HL-60 (cell line): ENCODE measurements around the gene SPANXN5.
"Not testable (repeated sequence)": the region's sequence is repeated elsewhere in the genome, so short reads cannot be mapped to it uniquely, and the experiment has no call there.

Experiments
- DNase-seq, 2 experiments: peaks; one replicate each; pipeline ENCODE4 v3.0.0-alpha.2; 2010 to 2020; ENCODE audit warnings: low read depth in 1 of 2, low spot score in 1 of 2
- H3K27ac ChIP-seq: fragments of 250-450 bp; sonication (Bioruptor Pico); replicated peaks from 2 replicates; pipeline ENCODE4 v1.5.1; 2020; ENCODE audit warnings: mild to moderate bottlenecking, moderate library complexity
- H3K27me3 ChIP-seq: fragments of 250-450 bp; sonication (Bioruptor Pico); 2 replicates; pipeline ENCODE4 v1.5.1; 2021; ENCODE audit warnings: mild to moderate bottlenecking, moderate library complexity; ENCODE audit not compliant: insufficient read depth, poor library complexity, severe bottlenecking
- H3K4me3 ChIP-seq: replicated peaks from 2 replicates; pipeline ENCODE4 v1.5.1; 2011; ENCODE audit warnings: mild to moderate bottlenecking, control low read depth, low read length; ENCODE audit not compliant: insufficient read depth
- GABPA ChIP-seq: IDR thresholded peaks from 2 replicates; pipeline ENCODE4 v1.6.1; 2012; ENCODE audit warnings: low read depth
- POLR2AphosphoS5 ChIP-seq: IDR thresholded peaks from 2 replicates; pipeline ENCODE4 v1.6.1; 2012; ENCODE audit warnings: low read depth
- SPI1 ChIP-seq: IDR thresholded peaks from 2 replicates; pipeline ENCODE4 v1.6.1; 2012; ENCODE audit warnings: low read depth, mild to moderate bottlenecking, borderline replicate concordance
- long read RNA-seq: library from polyadenylated mRNA; unstranded; transcript quantifications from one replicate; pipeline ENCODE4 v2.0.0, GENCODE V29; 2020
- TF ChIP-seq, protein P1 (sequence below): IDR thresholded peaks from one replicate; pipeline ENCODE4 v1.5.1; 2011; ENCODE audit warnings: low read length, control low read depth, inconsistent platforms; ENCODE audit not compliant: insufficient read depth
- TF ChIP-seq, protein P2 (sequence below): IDR thresholded peaks from 2 replicates; pipeline ENCODE4 v1.6.1; 2012; ENCODE audit warnings: low read depth; ENCODE audit not compliant: insufficient replicate concordance

The SPANXN5 gene, protein sequence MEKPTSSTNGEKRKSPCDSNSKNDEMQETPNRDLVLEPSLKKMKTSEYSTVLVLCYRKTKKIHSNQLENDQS
- long read RNA-seq, result 0 reads

DNA sequence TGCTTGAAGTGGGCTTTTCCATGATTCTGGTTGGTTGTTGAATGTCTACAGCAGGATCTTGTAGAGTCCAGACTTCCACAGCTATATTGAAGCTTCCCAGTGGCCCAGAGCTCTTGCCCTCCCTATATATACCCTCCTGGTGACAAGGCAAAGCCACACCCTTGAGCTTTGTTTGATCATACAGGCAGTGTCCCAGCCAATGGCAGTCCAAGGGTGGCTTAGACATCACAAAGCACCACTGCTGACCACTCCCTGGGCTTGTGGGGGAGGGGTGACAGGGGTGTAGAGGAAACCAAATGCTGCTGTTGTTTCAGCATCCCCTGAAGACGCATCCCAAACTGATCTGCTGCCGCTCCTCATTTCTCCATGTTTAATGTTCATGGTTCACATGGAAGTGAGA is at the start of gene SPANXN5:
SPANXN5 (minus strand) TSS at position 101 of the 400 bp plus-strand sequence; CDS start at position 22, 79 bp downstream.
- H3K27me3 ChIP-seq, H3K27ac ChIP-seq, H3K4me3 ChIP-seq, DNase-seq: not testable (repeated sequence)

DNA sequence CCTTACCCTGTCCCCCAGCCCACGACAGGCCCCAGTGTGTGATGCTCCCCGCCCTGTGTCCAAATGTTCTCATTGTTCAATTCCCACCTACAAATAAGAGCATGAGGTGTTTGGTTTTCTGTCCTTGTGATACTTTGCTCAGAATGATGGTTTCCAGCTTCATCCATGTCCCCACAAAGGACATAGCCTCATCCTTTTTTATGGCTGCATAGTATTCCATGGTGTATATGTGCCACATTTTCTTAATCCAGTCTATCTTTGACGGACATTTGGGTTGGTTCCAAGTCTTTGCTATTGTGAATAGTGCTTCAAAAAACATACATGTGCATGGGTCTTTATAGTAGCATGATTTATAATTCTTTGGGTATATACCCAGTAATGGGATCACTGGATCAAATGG is 46.4 kb upstream of the SPANXN5 start:
- not testable (repeated sequence) for H3K4me3 ChIP-seq, DNase-seq, H3K27ac ChIP-seq, H3K27me3 ChIP-seq

DNA sequence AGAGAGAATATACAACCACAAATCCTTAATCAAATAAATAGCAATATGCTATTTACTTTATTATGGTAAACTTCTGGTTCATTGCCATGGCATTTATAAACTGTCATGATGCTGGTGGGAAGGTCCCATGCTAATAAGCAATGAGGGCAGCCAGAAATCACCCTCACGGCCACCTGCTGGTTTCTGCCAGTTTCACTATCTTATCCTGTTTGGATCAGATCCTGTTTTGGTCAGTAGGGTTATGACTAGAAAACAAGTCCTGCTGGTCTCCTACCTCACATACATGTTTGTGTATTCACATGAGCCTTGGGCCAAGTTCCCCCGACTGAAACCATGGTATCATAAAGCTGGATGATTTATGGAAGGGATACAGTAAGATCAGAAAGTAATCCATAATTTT is 41.9 kb upstream of the SPANXN5 start:
- no peak overlapping the region for H3K4me3 ChIP-seq
- H3K27me3 ChIP-seq, result no peaks in the 10 kb centered on the region
- TF ChIP-seq SPI1, result no peak
- TF ChIP-seq, protein P1, sequence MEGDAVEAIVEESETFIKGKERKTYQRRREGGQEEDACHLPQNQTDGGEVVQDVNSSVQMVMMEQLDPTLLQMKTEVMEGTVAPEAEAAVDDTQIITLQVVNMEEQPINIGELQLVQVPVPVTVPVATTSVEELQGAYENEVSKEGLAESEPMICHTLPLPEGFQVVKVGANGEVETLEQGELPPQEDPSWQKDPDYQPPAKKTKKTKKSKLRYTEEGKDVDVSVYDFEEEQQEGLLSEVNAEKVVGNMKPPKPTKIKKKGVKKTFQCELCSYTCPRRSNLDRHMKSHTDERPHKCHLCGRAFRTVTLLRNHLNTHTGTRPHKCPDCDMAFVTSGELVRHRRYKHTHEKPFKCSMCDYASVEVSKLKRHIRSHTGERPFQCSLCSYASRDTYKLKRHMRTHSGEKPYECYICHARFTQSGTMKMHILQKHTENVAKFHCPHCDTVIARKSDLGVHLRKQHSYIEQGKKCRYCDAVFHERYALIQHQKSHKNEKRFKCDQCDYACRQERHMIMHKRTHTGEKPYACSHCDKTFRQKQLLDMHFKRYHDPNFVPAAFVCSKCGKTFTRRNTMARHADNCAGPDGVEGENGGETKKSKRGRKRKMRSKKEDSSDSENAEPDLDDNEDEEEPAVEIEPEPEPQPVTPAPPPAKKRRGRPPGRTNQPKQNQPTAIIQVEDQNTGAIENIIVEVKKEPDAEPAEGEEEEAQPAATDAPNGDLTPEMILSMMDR, result no peak
- no peak for TF ChIP-seq POLR2AphosphoS5
- no peak for TF ChIP-seq GABPA
- TF ChIP-seq, protein P2, sequence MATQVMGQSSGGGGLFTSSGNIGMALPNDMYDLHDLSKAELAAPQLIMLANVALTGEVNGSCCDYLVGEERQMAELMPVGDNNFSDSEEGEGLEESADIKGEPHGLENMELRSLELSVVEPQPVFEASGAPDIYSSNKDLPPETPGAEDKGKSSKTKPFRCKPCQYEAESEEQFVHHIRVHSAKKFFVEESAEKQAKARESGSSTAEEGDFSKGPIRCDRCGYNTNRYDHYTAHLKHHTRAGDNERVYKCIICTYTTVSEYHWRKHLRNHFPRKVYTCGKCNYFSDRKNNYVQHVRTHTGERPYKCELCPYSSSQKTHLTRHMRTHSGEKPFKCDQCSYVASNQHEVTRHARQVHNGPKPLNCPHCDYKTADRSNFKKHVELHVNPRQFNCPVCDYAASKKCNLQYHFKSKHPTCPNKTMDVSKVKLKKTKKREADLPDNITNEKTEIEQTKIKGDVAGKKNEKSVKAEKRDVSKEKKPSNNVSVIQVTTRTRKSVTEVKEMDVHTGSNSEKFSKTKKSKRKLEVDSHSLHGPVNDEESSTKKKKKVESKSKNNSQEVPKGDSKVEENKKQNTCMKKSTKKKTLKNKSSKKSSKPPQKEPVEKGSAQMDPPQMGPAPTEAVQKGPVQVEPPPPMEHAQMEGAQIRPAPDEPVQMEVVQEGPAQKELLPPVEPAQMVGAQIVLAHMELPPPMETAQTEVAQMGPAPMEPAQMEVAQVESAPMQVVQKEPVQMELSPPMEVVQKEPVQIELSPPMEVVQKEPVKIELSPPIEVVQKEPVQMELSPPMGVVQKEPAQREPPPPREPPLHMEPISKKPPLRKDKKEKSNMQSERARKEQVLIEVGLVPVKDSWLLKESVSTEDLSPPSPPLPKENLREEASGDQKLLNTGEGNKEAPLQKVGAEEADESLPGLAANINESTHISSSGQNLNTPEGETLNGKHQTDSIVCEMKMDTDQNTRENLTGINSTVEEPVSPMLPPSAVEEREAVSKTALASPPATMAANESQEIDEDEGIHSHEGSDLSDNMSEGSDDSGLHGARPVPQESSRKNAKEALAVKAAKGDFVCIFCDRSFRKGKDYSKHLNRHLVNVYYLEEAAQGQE, result no peak
- H3K27ac ChIP-seq, result no peak overlapping the region
- no peak for DNase-seq

DNA sequence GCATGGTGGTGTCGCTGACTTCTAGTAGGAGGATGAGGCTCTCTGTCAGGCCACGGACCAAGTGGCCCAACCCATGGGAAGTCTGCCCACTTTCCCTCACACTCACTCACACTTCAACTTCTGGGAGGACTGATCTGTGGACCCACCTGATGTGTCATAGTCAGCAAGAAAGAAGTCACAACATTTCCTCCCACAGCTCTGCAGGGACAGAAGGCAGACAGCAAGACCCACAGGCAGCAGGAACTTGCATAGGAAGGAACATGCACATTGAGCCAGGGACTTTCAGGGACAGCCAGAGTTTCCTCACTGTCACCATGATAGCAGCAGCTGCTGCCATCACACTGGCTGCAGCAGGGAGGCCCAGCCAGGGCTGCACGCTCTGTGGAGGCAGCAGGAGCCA is 33.3 kb upstream of the SPANXN5 start:
- no peak for DNase-seq
- Histone ChIP-seq H3K4me3 (no peak overlapping the region), H3K27ac (no peak overlapping the region), H3K27me3 (no peaks in the 10 kb centered on the region)
- TF ChIP-seq SPI1 (no peak), POLR2AphosphoS5 (no peak), GABPA (no peak)
- TF ChIP-seq, protein P2, result no peak
- TF ChIP-seq, protein P1, result no peak

DNA sequence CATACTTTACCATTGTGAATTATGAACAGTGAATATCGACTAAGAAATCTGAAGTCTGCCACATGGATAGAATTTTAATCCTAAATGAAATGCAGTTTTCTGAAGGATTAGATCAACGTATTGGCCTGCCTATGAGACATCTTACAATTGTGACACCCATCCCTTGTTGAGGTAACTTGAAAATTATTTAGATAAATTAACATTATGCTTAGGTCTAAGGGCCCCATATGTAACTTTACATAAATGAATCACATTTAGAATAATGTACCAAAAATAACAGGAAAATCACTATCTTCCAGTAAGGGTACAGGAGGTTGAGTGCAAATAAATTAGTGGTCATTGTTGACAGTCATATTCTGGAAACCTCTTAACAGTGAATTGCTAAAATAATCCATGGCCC is 27.4 kb upstream of the SPANXN5 start:
- no peaks in the 10 kb centered on the region for H3K27me3 ChIP-seq
- TF ChIP-seq SPI1 (no peak), GABPA (no peak), POLR2AphosphoS5 (no peak)
- TF ChIP-seq, protein P1, result no peak
- TF ChIP-seq, protein P2, result no peak
- no peak for DNase-seq
- no peak overlapping the region for H3K4me3 ChIP-seq
- no peak overlapping the region for H3K27ac ChIP-seq
